PC-3 (cell line): ENCODE results near the gene ARRDC5. TPM values are rescaled to one million over a fixed set of nuclear protein-coding genes. Genes with fewer than 3 reads are reported as not detected.
"Not testable (repeated sequence)": the region's sequence is repeated elsewhere in the genome, so short reads cannot be mapped to it uniquely, and the experiment has no call there.

Source experiments
- ATAC-seq: fragments of 200-7000 bp; cut with Tn5 transposase; 2 replicates; pipeline ENCODE4 v1.9.1; 2020; ENCODE audit warnings: mild to moderate bottlenecking, moderate library complexity
- BruUV-seq: library from RNA; stranded (reverse); fragments of 400-500 nt; replicated peaks from 2 replicates; lab custom pipeline; 2021; lab: Mats Ljungman, UMichigan
- CTCF ChIA-PET: fragments of 300-600 bp; sonication (Branson Sonifier 250); formaldehyde crosslinking; loops from one replicate; lab custom pipeline; 2022; ENCODE audit warnings: antibody characterized with exemption; lab: Charles Lee
- POLR2A ChIA-PET: fragments of 300-600 bp; sonication (Branson Sonifier 250); formaldehyde crosslinking; loops from one replicate; lab custom pipeline; 2022; ENCODE audit warnings: antibody characterized with exemption; ENCODE audit not compliant: unreplicated experiment; lab: Charles Lee
- DNase-seq: peaks from one replicate; pipeline ENCODE4 v3.0.0-alpha.2; 2015
- H2AFZ ChIP-seq: fragments of 300-600 bp; sonication (generic); 2 replicates; pipeline ENCODE4 v1.6.0; 2016; ENCODE audit warnings: antibody characterized with exemption, low read length
- H3F3A ChIP-seq: fragments of 300-600 bp; sonication (generic); one replicate; pipeline ENCODE4 v1.6.0; 2017; ENCODE audit warnings: antibody characterized with exemption, low read length, control low read depth, mild to moderate bottlenecking; ENCODE audit not compliant: unreplicated experiment
- H3K27ac ChIP-seq: fragments of 300-600 bp; sonication (generic); 2 replicates; pipeline ENCODE4 v1.5.1; 2016; ENCODE audit warnings: mild to moderate bottlenecking, low read length
- H3K27me3 ChIP-seq: fragments of 300-600 bp; sonication (generic); 2 replicates; pipeline ENCODE4 v1.6.1; 2016; ENCODE audit warnings: low read length, mixed read lengths
- H3K36me3 ChIP-seq: fragments of 300-600 bp; sonication (generic); 2 replicates; pipeline ENCODE4 v1.6.1; 2016; ENCODE audit warnings: low read depth, mixed run types, low read length, mixed read lengths
- H3K4me1 ChIP-seq: fragments of 300-600 bp; sonication (generic); 2 replicates; pipeline ENCODE4 v1.5.1; 2016; ENCODE audit warnings: low read length; ENCODE audit not compliant: insufficient read depth
- H3K4me2 ChIP-seq: fragments of 300-600 bp; sonication (generic); 2 replicates; pipeline ENCODE4 v1.6.0; 2016; ENCODE audit warnings: low read length
- H3K4me3 ChIP-seq: fragments of 300-600 bp; sonication (generic); 2 replicates; pipeline ENCODE4 v1.5.1; 2016; ENCODE audit warnings: mild to moderate bottlenecking, low read length, mixed read lengths
- H3K79me2 ChIP-seq: fragments of 300-600 bp; sonication (generic); 2 replicates; pipeline ENCODE4 v1.6.1; 2017; ENCODE audit warnings: low read length, mixed read lengths
- H3K9ac ChIP-seq: fragments of 300-600 bp; sonication (generic); 2 replicates; pipeline ENCODE4 v1.6.0; 2016; ENCODE audit warnings: mild to moderate bottlenecking, low read length
- H3K9me2 ChIP-seq: fragments of 300-600 bp; sonication (generic); replicated peaks from 2 replicates; pipeline ENCODE4 v1.6.1; 2016; ENCODE audit warnings: mixed run types, low read length, mixed read lengths
- H3K9me3 ChIP-seq: fragments of 300-600 bp; sonication (generic); 2 replicates; pipeline ENCODE4 v1.6.1; 2016; ENCODE audit warnings: low read length, mixed read lengths
- H4K20me1 ChIP-seq: fragments of 300-600 bp; sonication (generic); 2 replicates; pipeline ENCODE4 v1.6.1; 2016; ENCODE audit warnings: low read length, mixed read lengths
- CTCF ChIP-seq: fragments of 300-600 bp; sonication (generic); conservative IDR thresholded peaks from 2 replicates; pipeline ENCODE4 v1.5.1; 2017; ENCODE audit warnings: antibody characterized with exemption, low read depth, mild to moderate bottlenecking, low read length
- EZH2 ChIP-seq: fragments of 300-600 bp; sonication (generic); IDR thresholded peaks from one replicate; pipeline ENCODE4 v1.6.1; 2017; ENCODE audit warnings: antibody characterized with exemption, mild to moderate bottlenecking, low read length; ENCODE audit not compliant: unreplicated experiment
- EZH2phosphoT487 ChIP-seq: fragments of 300-600 bp; sonication (generic); IDR thresholded peaks from 2 replicates; pipeline ENCODE4 v1.6.1; 2018; ENCODE audit warnings: mild to moderate bottlenecking, antibody characterized with exemption, low read length, borderline replicate concordance
- intact Hi-C: fragments of 100-400 bp; cut with micrococcal nuclease; formaldehyde crosslinking; loops from 2 replicates; pipeline ENCODE4 v1.9.0; 2023
- total RNA-seq: library from RNA; depleted of rRNA; stranded (reverse); fragments of >200 nt; gene quantifications from 2 replicates; pipeline ENCODE4 v1.2.3, GENCODE V29; 2014

The ARRDC5 gene
- total RNA-seq, 1 experiment from 2014 or later = not detected

DNA sequence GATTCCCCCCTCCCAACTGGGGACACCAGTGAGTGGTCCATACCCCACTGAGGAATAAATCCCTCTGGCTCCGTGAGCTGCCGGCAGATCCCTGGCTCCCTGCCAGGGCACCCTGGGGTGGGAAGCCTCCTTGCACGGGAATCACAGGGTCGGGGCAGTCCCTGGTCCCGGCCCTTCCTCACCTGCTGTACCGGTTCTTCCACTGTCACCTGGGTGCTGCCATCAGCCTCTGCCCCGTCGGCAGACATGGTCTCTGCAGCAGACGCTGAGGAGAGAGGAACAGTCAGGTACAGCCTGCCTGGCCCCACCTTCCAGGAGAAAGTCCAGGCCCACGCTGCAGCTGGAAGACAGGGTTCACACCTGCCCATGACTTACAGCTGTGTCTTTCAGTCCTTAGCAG is 41.5 kb downstream of the ARRDC5 start:
- BruUV-seq = no TSS peak
- peaks cover 24% of the 10 kb centered on the region for H3K79me2 ChIP-seq
- TF ChIP-seq EZH2 (no peak), CTCF (no peak), EZH2phosphoT487 (no peak)
- DNase-seq (peak; percentile 19), ATAC-seq (no peak)
- intact Hi-C loops = no loop called here
- H3K27ac ChIP-seq = no peak overlapping the region
- no peaks in the 10 kb centered on the region for H3K9me3 ChIP-seq
- H4K20me1 ChIP-seq = no peaks in the 10 kb centered on the region
- no peaks in the 10 kb centered on the region for H3K9me2 ChIP-seq
- ChIA-PET CTCF (no interaction called here), POLR2A (no interaction called here)
- no peak overlapping the region for H3K4me2 ChIP-seq
- peaks cover 24% of the 10 kb centered on the region for H3K36me3 ChIP-seq
- no peak overlapping the region for H3K4me3 ChIP-seq
- H2AFZ ChIP-seq = no peak overlapping the region
- no peaks in the 10 kb centered on the region for H3F3A ChIP-seq
- H3K9ac ChIP-seq = no peak overlapping the region
- no peaks in the 10 kb centered on the region for H3K27me3 ChIP-seq
- H3K4me1 ChIP-seq = peaks cover 2% of the 10 kb centered on the region

DNA sequence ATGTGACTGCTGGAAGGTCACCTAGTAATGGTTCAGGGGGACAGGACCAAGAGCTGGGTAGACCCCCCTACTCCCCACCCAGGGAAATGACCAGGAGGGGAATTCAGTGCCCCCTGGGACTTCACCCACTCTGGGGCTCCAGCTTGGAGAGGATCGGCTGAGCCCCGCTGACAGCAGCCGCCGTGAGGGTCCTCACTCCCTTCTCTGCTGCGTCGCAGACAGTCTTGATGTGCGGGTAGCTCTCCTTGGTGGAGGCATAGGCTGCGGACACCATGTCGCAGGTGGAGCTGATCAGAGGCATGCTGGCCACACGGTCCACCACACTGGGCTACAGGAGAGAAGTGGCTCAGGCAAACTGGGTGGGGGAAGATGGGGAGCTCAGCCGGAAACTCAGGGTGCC is 43.0 kb downstream of the ARRDC5 start:
- H3K27me3 ChIP-seq = no peaks in the 10 kb centered on the region
- TF ChIP-seq CTCF = no peak
- no peak for TF ChIP-seq EZH2phosphoT487
- no peak for TF ChIP-seq EZH2
- H2AFZ ChIP-seq = no peak overlapping the region
- H3K4me2 ChIP-seq = no peak overlapping the region
- CTCF ChIA-PET = no interaction called here
- H3K9me2 ChIP-seq = no peaks in the 10 kb centered on the region
- H3K79me2 ChIP-seq = peaks cover 12% of the 10 kb centered on the region
- POLR2A ChIA-PET = no interaction called here
- BruUV-seq = no TSS peak
- no peaks in the 10 kb centered on the region for H4K20me1 ChIP-seq
- no peak overlapping the region for H3K9ac ChIP-seq
- no peak overlapping the region for H3K4me3 ChIP-seq
- H3K4me1 ChIP-seq = no peaks in the 10 kb centered on the region
- ATAC-seq (no peak), DNase-seq (no peak)
- intact Hi-C loops = no loop called here
- no peak overlapping the region for H3K27ac ChIP-seq
- H3F3A ChIP-seq = no peaks in the 10 kb centered on the region
- H3K9me3 ChIP-seq = no peaks in the 10 kb centered on the region
- peaks cover 33% of the 10 kb centered on the region for H3K36me3 ChIP-seq

DNA sequence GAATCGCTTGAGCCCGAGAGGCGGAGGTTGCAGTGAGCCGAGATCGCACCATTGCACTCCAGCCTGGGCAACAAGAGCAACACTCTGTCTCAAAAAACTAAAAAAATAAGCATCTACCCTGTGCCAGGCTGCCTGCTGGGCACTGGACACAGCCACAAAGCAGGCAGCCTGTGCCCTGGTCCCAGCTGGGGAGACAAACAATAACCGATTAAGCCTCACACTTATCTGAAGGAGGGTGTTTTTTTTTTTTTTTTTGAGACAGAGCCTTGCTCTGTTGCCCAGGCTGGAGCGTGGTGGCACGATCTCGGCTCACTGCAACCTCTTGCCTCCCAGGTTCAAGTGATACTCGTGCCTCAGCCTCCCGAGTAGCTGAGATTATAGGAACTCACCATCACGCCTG is 46.2 kb downstream of the ARRDC5 start:
- POLR2A ChIA-PET = interaction anchor here (0.5 kb wide), 1 partner anchor 1242 kb away, joined by 9 read pairs; no protein-coding TSS in a partner anchor
- H3K9me3 ChIP-seq, H3K27ac ChIP-seq, H3F3A ChIP-seq, H3K4me2 ChIP-seq, H3K9ac ChIP-seq, H3K9me2 ChIP-seq, H3K79me2 ChIP-seq, H3K4me3 ChIP-seq, ATAC-seq, BruUV-seq, H4K20me1 ChIP-seq, H3K4me1 ChIP-seq, DNase-seq, intact Hi-C loops, H2AFZ ChIP-seq, H3K27me3 ChIP-seq: not testable (repeated sequence)
- peaks cover 46% of the 10 kb centered on the region for H3K36me3 ChIP-seq
- CTCF ChIA-PET = interaction anchor here (0.6 kb wide), 1 partner anchor 1322 kb away, joined by 3 read pairs; no protein-coding TSS in a partner anchor

DNA sequence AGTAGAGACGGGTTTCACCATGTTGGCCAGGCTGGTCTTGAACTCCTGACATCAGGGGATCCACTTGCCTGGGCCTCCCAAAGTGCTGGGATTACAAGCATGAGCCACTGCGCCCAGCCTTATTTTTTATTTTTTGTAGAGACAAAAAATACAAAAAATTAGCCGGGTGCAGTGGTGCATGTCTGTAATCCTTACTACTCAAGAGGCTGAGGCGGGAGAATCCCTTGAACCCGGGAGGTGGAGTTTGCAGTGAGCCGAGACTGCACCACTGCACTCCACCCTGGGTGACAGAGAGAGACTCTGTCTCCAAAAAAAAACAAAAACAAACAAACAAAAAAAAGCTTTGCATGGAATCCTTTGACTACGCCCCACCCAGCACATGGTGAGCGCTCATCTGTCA is 49.2 kb downstream of the ARRDC5 start:
- H3K4me3 ChIP-seq, H2AFZ ChIP-seq, DNase-seq, H3K27me3 ChIP-seq, H3K9ac ChIP-seq, H3K79me2 ChIP-seq, H3K4me1 ChIP-seq, H3K9me3 ChIP-seq, H4K20me1 ChIP-seq, ATAC-seq, H3K9me2 ChIP-seq, H3F3A ChIP-seq, H3K4me2 ChIP-seq, H3K27ac ChIP-seq, intact Hi-C loops, BruUV-seq: not testable (repeated sequence)
- POLR2A ChIA-PET = interaction anchor here (0.6 kb wide), 1 partner anchor 44 kb away, joined by 3 read pairs; no protein-coding TSS in a partner anchor
- H3K36me3 ChIP-seq = peaks cover 37% of the 10 kb centered on the region
- CTCF ChIA-PET = interaction anchor here (0.6 to 0.7 kb wide), 3 partner anchors 12 to 63 kb away, joined by 3 to 6 read pairs (median 4); no protein-coding TSS in a partner anchor
